GM23248 (cell line): ENCODE data around the gene LDLRAD3. TPM values are rescaled to one million over a fixed set of nuclear protein-coding genes. Genes with fewer than 3 reads are reported as not detected.

Experiments
- DNase-seq: peaks from one replicate; pipeline ENCODE4 v3.0.0-alpha.2; 2015
- H2AFZ ChIP-seq: fragments of 200-600 bp; sonication (generic); 2 replicates; pipeline ENCODE4 v1.6.1; 2016; ENCODE audit warnings: antibody characterized with exemption
- H3F3A ChIP-seq: fragments of 200-600 bp; sonication (generic); 2 replicates; pipeline ENCODE4 v1.6.1; 2016; ENCODE audit warnings: mild to moderate bottlenecking, antibody characterized with exemption, mixed run types; ENCODE audit not compliant: insufficient read depth
- H3K27ac ChIP-seq: fragments of 200-600 bp; sonication (generic); 2 replicates; pipeline ENCODE4 v1.5.1; 2016; ENCODE audit warnings: mild to moderate bottlenecking
- H3K27me3 ChIP-seq: fragments of 200-600 bp; sonication (generic); replicated peaks from 2 replicates; pipeline ENCODE4 v1.6.1; 2016; ENCODE audit warnings: mild to moderate bottlenecking; ENCODE audit not compliant: insufficient read depth
- H3K36me3 ChIP-seq: fragments of 200-600 bp; sonication (generic); 2 replicates; pipeline ENCODE4 v1.6.1; 2016; ENCODE audit warnings: low read depth, mild to moderate bottlenecking
- H3K4me1 ChIP-seq: fragments of 200-600 bp; sonication (generic); 2 replicates; pipeline ENCODE4 v1.6.1; 2016; ENCODE audit warnings: mild to moderate bottlenecking; ENCODE audit not compliant: insufficient read depth
- H3K4me2 ChIP-seq: fragments of 200-600 bp; sonication (generic); one replicate; pipeline ENCODE4 v1.6.1; 2016; ENCODE audit warnings: mild to moderate bottlenecking; ENCODE audit not compliant: unreplicated experiment
- H3K4me3 ChIP-seq: fragments of 200-600 bp; sonication (generic); 2 replicates; pipeline ENCODE4 v1.5.1; 2016; ENCODE audit warnings: mild to moderate bottlenecking
- H3K79me2 ChIP-seq: fragments of 200-600 bp; sonication (generic); 2 replicates; pipeline ENCODE4 v1.6.1; 2016; ENCODE audit warnings: mild to moderate bottlenecking; ENCODE audit not compliant: insufficient read depth
- H3K9ac ChIP-seq: fragments of 200-600 bp; sonication (generic); 2 replicates; pipeline ENCODE4 v1.6.1; 2016; ENCODE audit warnings: mild to moderate bottlenecking
- H3K9me2 ChIP-seq: fragments of 200-600 bp; sonication (generic); 2 replicates; pipeline ENCODE4 v1.6.1; 2016; ENCODE audit warnings: mixed run types, mild to moderate bottlenecking, moderate library complexity; ENCODE audit not compliant: insufficient read depth
- H3K9me3 ChIP-seq: fragments of 200-600 bp; sonication (generic); one replicate; pipeline ENCODE4 v1.6.1; 2017; ENCODE audit warnings: low read depth
- H4K20me1 ChIP-seq: fragments of 200-600 bp; sonication (generic); 2 replicates; pipeline ENCODE4 v1.6.0; 2016; ENCODE audit not compliant: insufficient read depth
- EZH2 ChIP-seq: fragments of 200-600 bp; sonication (generic); IDR thresholded peaks from 2 replicates; pipeline ENCODE4 v1.6.1; 2018; ENCODE audit warnings: antibody characterized with exemption, mild to moderate bottlenecking; ENCODE audit not compliant: insufficient read depth, poor library complexity, severe bottlenecking
- EZH2phosphoT487 ChIP-seq: fragments of 200-600 bp; sonication (generic); IDR thresholded peaks from 2 replicates; pipeline ENCODE4 v1.6.1; 2018; ENCODE audit warnings: antibody characterized with exemption, moderate library complexity, mild to moderate bottlenecking, low read depth; ENCODE audit not compliant: insufficient read depth
- WGBS, 2 experiments: methylation state at CpG; one replicate each; pipeline ENCODE4 v1.1.6; 2015 to 2017; ENCODE audit warnings: low lambda C conversion rate in 2 of 2, low coverage in 1 of 2; ENCODE audit errors: missing lambda C conversion rate in 2 of 2; 5-methylcytosine and 5-hydroxymethylcytosine counted together
- in situ Hi-C: fragments of 300-500 bp; cut with MboI; formaldehyde crosslinking; loops from 2 replicates; pipeline ENCODE4 v1.15.0; 2020
- polyA plus RNA-seq: library from polyadenylated mRNA; unstranded; fragments of >200 nt; fragmentation: Nextera tagmentation; extraction: Ambion mirVana; gene quantifications from 2 replicates; pipeline ENCODE4 v1.2.1, GENCODE V29; 2016
- total RNA-seq: library from RNA; depleted of rRNA; stranded (reverse); fragments of >200 nt; shearing (Covaris generic); gene quantifications from 2 replicates; pipeline ENCODE4 v1.2.3, GENCODE V29; 2014

Gene LDLRAD3
- total and polyA plus RNA-seq, 2 experiments from 2014 or later: 6.2 to 6.6 TPM

DNA sequence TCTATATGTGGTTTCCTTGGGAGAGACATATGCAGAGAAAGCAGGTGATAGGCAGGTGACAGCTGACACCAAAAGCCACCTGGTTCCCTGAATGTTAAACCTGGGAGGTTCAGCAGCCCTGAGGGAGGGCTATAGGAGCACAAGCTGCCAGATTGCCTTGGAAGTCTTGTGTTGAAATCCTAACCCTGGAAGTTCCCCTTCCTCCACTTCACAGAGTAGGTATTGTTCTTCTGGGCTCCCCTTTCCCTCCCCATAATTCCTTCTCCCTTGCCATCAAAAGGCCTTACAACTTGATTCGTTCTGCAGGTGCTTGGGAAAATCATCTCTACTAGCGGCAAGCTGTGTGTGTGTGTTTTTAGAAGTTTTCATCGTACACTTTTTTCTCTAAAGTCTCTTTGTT lies 5.4 kb downstream of the LDLRAD3 start:
- in situ Hi-C loops: no loop called here

DNA sequence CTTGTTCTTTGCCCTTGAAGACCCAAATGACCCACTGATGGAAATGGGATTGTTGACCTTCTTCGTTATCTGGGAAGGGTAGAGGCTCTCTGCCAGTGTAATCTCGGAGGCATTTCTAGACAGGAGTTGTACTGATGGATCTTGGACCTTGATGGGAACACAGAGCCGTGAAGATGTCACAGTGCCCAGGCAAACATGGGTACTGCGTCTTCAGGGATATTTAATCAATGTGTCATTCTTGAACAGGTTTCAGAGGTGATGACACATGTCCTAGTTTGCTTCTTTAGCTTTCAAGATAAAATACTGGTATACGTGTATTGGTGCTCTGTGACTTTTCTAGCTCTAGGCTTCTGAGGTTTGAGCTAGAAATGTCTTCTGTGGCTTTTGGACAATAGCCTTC lies 6.2 kb downstream of the LDLRAD3 start:
- Histone ChIP-seq H3K9me2 (no peaks in the 10 kb centered on the region), H3K36me3 (no peaks in the 10 kb centered on the region), H3K9me3 (no peaks in the 10 kb centered on the region), H3K27me3 (no peaks in the 10 kb centered on the region), H3K79me2 (peaks cover 29% of the 10 kb centered on the region), H3K27ac (no peak overlapping the region), H3K9ac (no peak overlapping the region), H3K4me2 (no peak overlapping the region), H2AFZ (no peak overlapping the region), H3F3A (no peaks in the 10 kb centered on the region), H3K4me1 (peaks cover 2% of the 10 kb centered on the region; the same call in 1 of the 2 replicates), H3K4me3 (no peak overlapping the region), H4K20me1 (no peaks in the 10 kb centered on the region)
- 80 to 84% methylated on average over 5 of the region's 5 CpGs for WGBS, 2 experiments
- no peak for TF ChIP-seq EZH2phosphoT487
- no peak for TF ChIP-seq EZH2
- no peak for DNase-seq
- in situ Hi-C loops: no loop called here

More for the DNA sequence above, 5.4 kb downstream of the LDLRAD3 start:
- H3K36me3 ChIP-seq: no peaks in the 10 kb centered on the region
- no peaks in the 10 kb centered on the region for H4K20me1 ChIP-seq
- peaks cover 30% of the 10 kb centered on the region for H3K79me2 ChIP-seq
- no peaks in the 10 kb centered on the region for H3K27me3 ChIP-seq
- no peak overlapping the region for H2AFZ ChIP-seq
- no peak overlapping the region for H3K27ac ChIP-seq
- TF ChIP-seq EZH2 (no peak), EZH2phosphoT487 (no peak)
- H3K4me3 ChIP-seq: no peak overlapping the region
- H3K9me3 ChIP-seq: no peaks in the 10 kb centered on the region
- H3F3A ChIP-seq: no peaks in the 10 kb centered on the region
- peaks cover 5% of the 10 kb centered on the region; the same call in 1 of the 2 replicates for H3K4me1 ChIP-seq
- no peak overlapping the region for H3K4me2 ChIP-seq
- no peak overlapping the region for H3K9ac ChIP-seq
- no peak for DNase-seq
- no peaks in the 10 kb centered on the region for H3K9me2 ChIP-seq
- WGBS, 2 experiments: 82 to 85% methylated on average over 3 of the region's 3 CpGs

DNA sequence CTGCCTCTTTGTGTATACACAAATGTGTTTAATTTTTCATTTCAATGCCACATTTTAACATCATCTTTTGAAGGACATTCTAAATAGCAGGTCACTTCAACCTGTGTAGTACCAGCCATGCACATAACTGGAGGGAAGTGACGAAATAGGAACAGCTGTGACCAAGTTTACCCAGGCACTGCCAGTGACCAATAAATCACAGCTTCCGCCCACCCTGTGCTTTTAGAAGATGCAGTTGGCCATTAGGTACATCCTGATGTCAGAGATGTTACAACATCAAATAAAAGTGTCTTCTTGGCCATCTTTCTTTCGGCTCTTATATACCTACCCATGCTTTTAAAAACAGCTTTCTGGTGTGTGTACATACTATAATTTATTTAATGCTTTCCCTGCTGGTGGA lies 7.8 kb downstream of the LDLRAD3 start:
- H3K4me2 ChIP-seq: no peak overlapping the region
- peaks cover 15% of the 10 kb centered on the region for H3K79me2 ChIP-seq
- H3K27ac ChIP-seq: no peak overlapping the region
- H3K4me3 ChIP-seq: no peak overlapping the region
- H4K20me1 ChIP-seq: no peaks in the 10 kb centered on the region
- no peak for DNase-seq
- H3K36me3 ChIP-seq: no peaks in the 10 kb centered on the region
- no peak for TF ChIP-seq EZH2phosphoT487
- no peak for TF ChIP-seq EZH2
- H3K9me2 ChIP-seq: no peaks in the 10 kb centered on the region
- no peaks in the 10 kb centered on the region for H3F3A ChIP-seq
- no peak overlapping the region for H2AFZ ChIP-seq
- no peaks in the 10 kb centered on the region for H3K4me1 ChIP-seq
- H3K27me3 ChIP-seq: no peaks in the 10 kb centered on the region
- WGBS, 2 experiments: 92 to 96% methylated on average over 3 of the region's 3 CpGs
- no peaks in the 10 kb centered on the region for H3K9me3 ChIP-seq
- no peak overlapping the region for H3K9ac ChIP-seq
- in situ Hi-C loops: no loop called here

DNA sequence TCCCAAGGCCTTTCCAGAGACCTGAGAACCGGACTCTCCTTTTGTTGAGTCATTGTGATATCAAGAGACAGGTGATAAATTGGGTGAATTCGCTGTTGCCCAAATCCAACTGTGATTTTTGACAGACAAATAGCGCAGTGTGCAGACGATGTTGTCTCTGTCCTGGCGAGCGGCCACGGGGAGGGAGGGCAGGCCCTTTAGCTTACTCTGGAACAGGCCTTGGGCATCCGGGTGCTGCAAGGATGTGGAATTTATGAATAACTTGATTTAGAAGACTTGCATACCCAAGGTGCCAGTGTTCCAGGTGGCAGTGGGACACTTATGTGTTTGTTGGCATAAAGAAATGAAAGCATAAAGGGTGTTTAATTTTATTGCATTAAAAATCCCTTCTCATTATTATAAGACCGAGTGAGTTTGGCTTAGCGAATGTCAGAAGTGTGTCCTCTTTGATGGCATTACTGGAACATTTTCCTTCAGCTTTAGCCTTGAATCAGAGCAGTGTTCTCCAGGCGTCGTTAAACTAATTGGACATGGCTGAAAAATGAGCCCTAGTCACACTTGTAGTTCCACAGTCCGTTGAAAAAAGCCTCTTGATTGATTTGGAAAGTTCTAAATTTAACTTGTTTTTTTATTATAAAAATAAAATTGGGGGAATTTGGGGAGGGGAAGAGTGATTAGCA lies 9.4 kb downstream of the LDLRAD3 start:
- Histone ChIP-seq H3K4me2 (no peak overlapping the region), H2AFZ (no peak overlapping the region), H3K36me3 (no peaks in the 10 kb centered on the region), H3K27ac (no peak overlapping the region), H3K9me3 (no peaks in the 10 kb centered on the region), H3K9ac (no peak overlapping the region), H3K27me3 (no peaks in the 10 kb centered on the region), H3K9me2 (no peaks in the 10 kb centered on the region), H3K4me1 (no peaks in the 10 kb centered on the region), H3K4me3 (no peak overlapping the region), H4K20me1 (no peaks in the 10 kb centered on the region), H3F3A (no peaks in the 10 kb centered on the region), H3K79me2 (peaks cover 10% of the 10 kb centered on the region)
- 80% methylated on average over 13 of the region's 13 CpGs for WGBS, 2 experiments
- in situ Hi-C loops: no loop called here
- DNase-seq: no peak
- no peak for TF ChIP-seq EZH2
- TF ChIP-seq EZH2phosphoT487: no peak

DNA sequence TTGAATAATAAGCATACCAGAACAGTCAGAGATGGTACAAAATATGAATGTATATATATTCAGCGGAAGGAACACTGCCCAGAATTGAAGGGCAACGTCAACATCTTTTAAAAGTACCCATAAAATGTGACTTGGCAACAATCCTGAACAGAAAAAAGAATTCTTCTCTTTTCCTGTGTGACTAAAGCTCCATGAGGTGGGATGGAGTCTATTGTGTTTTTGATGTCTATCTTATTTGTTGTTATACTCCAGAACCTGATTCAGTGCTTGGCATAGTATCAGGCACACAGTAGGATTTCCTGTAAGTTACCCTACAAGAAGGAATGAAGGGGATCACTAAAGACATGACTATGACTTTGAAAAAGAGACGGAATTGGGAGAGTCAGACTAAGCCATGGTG lies 10.3 kb downstream of the LDLRAD3 start:
- no peaks in the 10 kb centered on the region for H3K27me3 ChIP-seq
- WGBS, 2 experiments: 91 to 97% methylated on average over 3 of the region's 3 CpGs
- no peaks in the 10 kb centered on the region for H3F3A ChIP-seq
- DNase-seq: no peak
- no peak overlapping the region for H3K4me2 ChIP-seq
- no peak overlapping the region for H3K27ac ChIP-seq
- H3K79me2 ChIP-seq: peaks cover 10% of the 10 kb centered on the region
- in situ Hi-C loops: no loop called here
- H3K36me3 ChIP-seq: no peaks in the 10 kb centered on the region
- no peaks in the 10 kb centered on the region for H3K9me2 ChIP-seq
- H3K4me3 ChIP-seq: no peak overlapping the region
- no peak for TF ChIP-seq EZH2
- TF ChIP-seq EZH2phosphoT487: no peak
- H2AFZ ChIP-seq: no peak overlapping the region
- H3K4me1 ChIP-seq: no peaks in the 10 kb centered on the region
- no peaks in the 10 kb centered on the region for H4K20me1 ChIP-seq
- no peak overlapping the region for H3K9ac ChIP-seq
- H3K9me3 ChIP-seq: no peaks in the 10 kb centered on the region
